B cell (primary cell): ENCODE data around the gene IGF1R. TPM values are rescaled to one million over a fixed set of nuclear protein-coding genes. Genes with fewer than 3 reads are reported as not detected.

ENCODE experiments used
- ATAC-seq: fragments of 200-7000 bp; cut with Tn5 transposase; one replicate; pipeline ENCODE4 v1.10.0; 2021; ENCODE audit warnings: low read depth, mild to moderate bottlenecking, moderate number of reproducible peaks, moderate library complexity
- CTCF ChIA-PET: fragments of 350-600 bp; sonication (Branson Sonifier 250); formaldehyde crosslinking; loops from one replicate; lab custom pipeline; 2021; ENCODE audit warnings: antibody characterized with exemption, inconsistent platforms; lab: Charles Lee
- POLR2A ChIA-PET: fragments of 350-600 bp; sonication (Branson Sonifier 250); formaldehyde crosslinking; loops from one replicate; lab custom pipeline; 2021; ENCODE audit warnings: antibody characterized with exemption; lab: Charles Lee
- DNase-seq: peaks from one replicate; pipeline ENCODE4 v3.0.0; 2013
- H2AFZ ChIP-seq: 2 replicates; pipeline ENCODE4 v1.6.1; 2012; ENCODE audit warnings: mild to moderate bottlenecking, low read depth, low read length; ENCODE audit not compliant: insufficient read depth, poor library complexity, severe bottlenecking
- H3K27ac ChIP-seq, 2 donors: 1 replicate in 1 of 2; 2 replicates in 1 of 2; pipeline ENCODE4 v1.5.1; 2012 to 2013; ENCODE audit warnings: low read length in 2 of 2, mild to moderate bottlenecking in 2 of 2, moderate library complexity in 1 of 2
- H3K27me3 ChIP-seq, 4 experiments: fragments of 200-600 bp in 1 of 4; sonication (generic) in 1 of 4; replicated peaks in 1 of 4; 1 replicate in 2 of 4; 2 replicates in 2 of 4; pipeline versions ENCODE4 v1.6.1 to v1.7.0; 2013 to 2016; ENCODE audit warnings: low read length in 3 of 4, mild to moderate bottlenecking in 2 of 4, mixed read lengths in 1 of 4, moderate library complexity in 1 of 4; ENCODE audit not compliant: insufficient read depth in 4 of 4, control insufficient read depth in 3 of 4; ENCODE audit errors: control extremely low read depth in 1 of 4
- H3K36me3 ChIP-seq, 2 experiments: replicated peaks in 1 of 2; 1 replicate in 1 of 2; 2 replicates in 1 of 2; pipeline versions ENCODE4 v1.6.1 to v1.7.1; 2013; ENCODE audit warnings: low read length in 1 of 2; ENCODE audit not compliant: insufficient read depth in 2 of 2, control insufficient read depth in 1 of 2; ENCODE audit errors: control extremely low read depth in 1 of 2, extremely low read depth in 1 of 2
- H3K4me1 ChIP-seq, 2 donors: fragments of 200-600 bp in 1 of 2; sonication (generic) in 1 of 2; 1 replicate in 1 of 2; 2 replicates in 1 of 2; pipeline versions ENCODE4 v1.5.1 to v1.6.1; 2013 to 2017; ENCODE audit warnings: low read length in 2 of 2; ENCODE audit not compliant: control insufficient read depth in 2 of 2, insufficient read depth in 2 of 2
- H3K4me2 ChIP-seq: replicated peaks from 2 replicates; pipeline ENCODE3; 2012; ENCODE audit warnings: mild to moderate bottlenecking, low read depth, low read length; ENCODE audit not compliant: poor library complexity, severe bottlenecking
- H3K4me3 ChIP-seq, 5 experiments: fragments of 200-600 bp in 1 of 5; sonication (generic) in 1 of 5; 1 replicate in 3 of 5; 2 replicates in 2 of 5; pipeline versions ENCODE4 v1.5.1 to v1.7.0; 2011 to 2016; ENCODE audit warnings: low read length in 4 of 5, mild to moderate bottlenecking in 4 of 5, low read depth in 2 of 5, control low read depth in 1 of 5, moderate library complexity in 1 of 5; ENCODE audit not compliant: insufficient read depth in 1 of 5; ENCODE audit errors: control extremely low read depth in 1 of 5, extremely low read depth in 1 of 5
- H3K79me2 ChIP-seq: fragments of 200-600 bp; sonication (generic); one replicate; pipeline ENCODE4 v1.6.0; 2016; ENCODE audit warnings: low read length; ENCODE audit not compliant: control insufficient read depth, insufficient read depth
- H3K9ac ChIP-seq: fragments of 200-600 bp; sonication (generic); 2 replicates; pipeline ENCODE4 v1.6.1; 2017; ENCODE audit warnings: mild to moderate bottlenecking, low read length, moderate library complexity
- H3K9me3 ChIP-seq, 3 donors: one replicate each; pipeline versions ENCODE4 v1.6.1 to v1.7.1; 2013; ENCODE audit warnings: low read length in 2 of 3; ENCODE audit not compliant: control insufficient read depth in 2 of 3, insufficient read depth in 1 of 3; ENCODE audit errors: control extremely low read depth in 1 of 3
- H4K20me1 ChIP-seq: 2 replicates; pipeline ENCODE4 v1.6.0; 2012; ENCODE audit warnings: mild to moderate bottlenecking, low read length; ENCODE audit not compliant: insufficient read depth, control insufficient read depth, poor library complexity, severe bottlenecking
- H3K27ac Mint-ChIP-seq: one replicate; pipeline ENCODE4 v1.8.0; 2021; ENCODE audit warnings: mixed read lengths
- H3K27me3 Mint-ChIP-seq: one replicate; pipeline ENCODE4 v1.8.0; 2021; ENCODE audit warnings: mixed read lengths
- H3K4me1 Mint-ChIP-seq: one replicate; pipeline ENCODE4 v1.8.0; 2021; ENCODE audit warnings: mixed read lengths
- H3K4me3 Mint-ChIP-seq: one replicate; pipeline ENCODE4 v1.8.0; 2021; ENCODE audit warnings: mixed read lengths
- H3K9me3 Mint-ChIP-seq: one replicate; pipeline ENCODE4 v1.8.0; 2022; ENCODE audit warnings: mixed read lengths; ENCODE audit not compliant: insufficient read depth
- EZH2 ChIP-seq: IDR thresholded peaks from 2 replicates; pipeline ENCODE4 v1.6.1; 2012; ENCODE audit warnings: borderline replicate concordance, low read depth, mild to moderate bottlenecking, moderate library complexity, low read length; ENCODE audit not compliant: insufficient read depth, poor library complexity, severe bottlenecking
- WGBS: methylation state at CpG from one replicate; pipeline ENCODE4 v1.1.5; 2013; ENCODE audit warnings: missing lambda C conversion rate; ENCODE audit not compliant: insufficient coverage; 5-methylcytosine and 5-hydroxymethylcytosine counted together
- intact Hi-C: fragments of 100-400 bp; cut with micrococcal nuclease; formaldehyde crosslinking; loops from one replicate; pipeline ENCODE4 v1.10.0; 2022
- polyA minus RNA-seq: library from RNA; depleted of rRNA, polyadenylated mRNA; stranded (reverse); fragments of >200 nt; gene quantifications from 2 replicates; pipeline ENCODE4 v1.2.3, GENCODE V29; 2012
- polyA plus RNA-seq: library from polyadenylated mRNA; depleted of rRNA; stranded (reverse); fragments of >200 nt; gene quantifications from 2 replicates; pipeline ENCODE4 v1.2.3, GENCODE V29; 2012
- total RNA-seq, 2 donors: library from RNA; stranded (reverse); fragments of 120-200 nt in 1 of 2; gene quantifications; 1 replicate in 1 of 2; 2 replicates in 1 of 2; pipeline versions ENCODE4 v1.2.3 to v1.2.4, GENCODE V29; 2013 to 2022
- TF ChIP-seq, protein P1 (sequence below): fragments of 200-600 bp; IDR thresholded peaks from one replicate; pipeline ENCODE4 v1.8.0; 2022; ENCODE audit warnings: antibody characterized with exemption, mild to moderate bottlenecking

Gene IGF1R
- total RNA-seq (23.1 and 27.3 TPM in 2 replicates), polyA plus RNA-seq (5.4 and 5.9 TPM in 2 replicates), polyA minus RNA-seq (23.5 and 26.0 TPM in 2 replicates)
- total RNA-seq (2013) = 6.2 TPM

DNA sequence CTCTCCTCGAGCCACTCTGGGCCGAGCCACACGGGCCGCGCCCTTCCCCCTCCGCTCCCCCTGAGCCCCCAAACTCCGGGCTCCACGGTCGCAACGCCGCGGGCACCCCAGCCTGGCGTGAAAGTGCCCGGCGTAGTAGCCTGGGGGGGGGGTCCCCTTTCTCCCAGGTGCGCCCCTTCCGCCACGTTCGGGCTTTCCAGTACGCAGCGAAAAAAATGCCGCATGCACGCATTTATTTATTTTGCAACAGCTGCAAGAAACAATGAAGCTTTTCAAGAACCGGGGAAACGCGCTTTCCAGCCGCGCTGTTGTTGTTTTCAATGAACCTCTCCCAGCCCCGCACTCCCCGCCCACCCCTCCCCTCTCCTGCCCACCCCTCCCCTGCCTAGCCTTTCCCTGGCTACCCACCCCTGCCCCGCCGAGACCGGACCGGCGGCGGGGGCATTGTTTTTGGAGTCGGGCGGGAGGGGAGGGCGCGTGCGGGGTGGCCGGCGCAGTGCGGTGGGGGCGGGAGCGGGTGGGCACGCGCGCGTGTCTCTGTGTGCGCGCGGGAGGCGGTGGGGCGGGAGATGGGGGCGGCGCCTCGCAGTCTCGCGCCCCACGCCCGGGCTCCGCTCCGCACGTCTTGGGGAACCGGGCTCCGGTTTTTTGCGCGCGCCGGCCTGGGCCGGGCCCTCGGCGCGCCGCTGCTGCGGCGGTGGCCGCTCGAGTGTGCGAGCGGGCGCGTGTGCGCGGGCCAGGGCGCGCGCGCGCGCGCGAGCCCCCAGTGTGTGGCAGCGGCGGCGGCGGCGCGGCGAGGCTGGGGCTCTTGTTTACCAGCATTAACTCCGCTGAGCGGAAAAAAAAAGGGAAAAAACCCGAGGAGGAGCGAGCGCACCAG is at the start of gene IGF1R:
Gene IGF1R (plus strand): TSS at position 766 of the 880 bp plus-strand sequence. CDS start 1,043 bp downstream, outside the sequence.
- no peak for TF ChIP-seq EZH2
- TF ChIP-seq, protein P1, sequence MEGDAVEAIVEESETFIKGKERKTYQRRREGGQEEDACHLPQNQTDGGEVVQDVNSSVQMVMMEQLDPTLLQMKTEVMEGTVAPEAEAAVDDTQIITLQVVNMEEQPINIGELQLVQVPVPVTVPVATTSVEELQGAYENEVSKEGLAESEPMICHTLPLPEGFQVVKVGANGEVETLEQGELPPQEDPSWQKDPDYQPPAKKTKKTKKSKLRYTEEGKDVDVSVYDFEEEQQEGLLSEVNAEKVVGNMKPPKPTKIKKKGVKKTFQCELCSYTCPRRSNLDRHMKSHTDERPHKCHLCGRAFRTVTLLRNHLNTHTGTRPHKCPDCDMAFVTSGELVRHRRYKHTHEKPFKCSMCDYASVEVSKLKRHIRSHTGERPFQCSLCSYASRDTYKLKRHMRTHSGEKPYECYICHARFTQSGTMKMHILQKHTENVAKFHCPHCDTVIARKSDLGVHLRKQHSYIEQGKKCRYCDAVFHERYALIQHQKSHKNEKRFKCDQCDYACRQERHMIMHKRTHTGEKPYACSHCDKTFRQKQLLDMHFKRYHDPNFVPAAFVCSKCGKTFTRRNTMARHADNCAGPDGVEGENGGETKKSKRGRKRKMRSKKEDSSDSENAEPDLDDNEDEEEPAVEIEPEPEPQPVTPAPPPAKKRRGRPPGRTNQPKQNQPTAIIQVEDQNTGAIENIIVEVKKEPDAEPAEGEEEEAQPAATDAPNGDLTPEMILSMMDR = peak; percentile 29
- Mint-ChIP-seq H3K4me1 (peaks cover 23% of the 10 kb centered on the region), H3K27me3 (peaks cover 32% of the 10 kb centered on the region), H3K4me3 (peak within 1 kb of the TSS; percentile 87), H3K27ac (peak within 1 kb of the TSS; percentile 92), H3K9me3 (no peaks in the 10 kb centered on the region)
- Histone ChIP-seq H3K4me3 (peak within 1 kb of the TSS; percentile 42 to 81 (median 78)), H3K27ac (peak within 1 kb of the TSS; percentile 49), H2AFZ (peak within 1 kb of the TSS; percentile 80), H3K27me3 (peaks cover 0 to 23% (median 7%) of the 10 kb centered on the region in 4 experiments), H4K20me1 (peaks cover 6% of the 10 kb centered on the region), H3K4me2 (peak within 1 kb of the TSS; percentile 91), H3K79me2 (no peaks in the 10 kb centered on the region), H3K9ac (peak within 1 kb of the TSS; percentile 74), H3K4me1 (peaks cover 23 to 31% of the 10 kb centered on the region in 2 donors), H3K36me3 (no peaks in the 10 kb centered on the region), H3K9me3 (peaks cover 0 to 13% (median 2%) of the 10 kb centered on the region in 3 donors)
- CTCF ChIA-PET = interaction anchor here (2.0 to 3.0 kb wide), 3 partner anchors 12 to 128 kb away, joined by 5 to 19 read pairs (median 10); no protein-coding TSS in a partner anchor
- peak; percentile 80 for ATAC-seq
- POLR2A ChIA-PET = interaction anchor here (0.7 to 1.9 kb wide), 3 partner anchors 48 to 211 kb away, joined by 3 to 7 read pairs (median 5); no protein-coding TSS in a partner anchor
- intact Hi-C loops = loop anchor here (1.0 to 10.0 kb wide), 4 partner anchors 47 to 1954 kb away; partner anchors contain the start of genes ASB7, LINS1 and LYSMD4
- WGBS = under 1% methylated on average over 98 of the region's 106 CpGs
- peak; percentile 94 for DNase-seq
